ENCODE measurements around the gene SCYL1. TPM values are rescaled to one million over a fixed set of nuclear protein-coding genes. Genes with fewer than 3 reads are reported as not detected.

The SCYL1 gene
- total RNA-seq, 1 experiment from 2014 or later = 54.7 TPM

DNA sequence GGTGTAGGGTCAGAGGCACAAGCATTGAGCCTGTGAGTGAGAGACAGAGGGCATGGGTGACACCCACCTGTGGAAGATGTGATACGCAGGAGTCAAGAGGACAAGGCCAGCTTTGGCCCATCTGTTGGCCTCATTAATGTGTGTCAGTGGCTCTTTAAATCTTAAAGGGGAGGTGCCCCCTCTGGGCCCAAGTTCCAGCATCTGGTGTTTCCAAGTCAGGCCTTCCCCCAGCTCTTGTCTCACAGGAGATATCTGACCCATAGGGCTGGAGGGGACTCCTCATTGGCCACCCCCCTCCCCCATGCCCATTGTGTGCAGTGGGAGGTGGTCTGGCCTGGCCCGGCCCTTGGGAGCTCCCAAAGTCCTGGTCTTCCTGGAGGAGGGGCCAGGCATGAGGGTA lies 61.8 kb downstream of the SCYL1 start:
- Histone ChIP-seq H2BK20ac (ENCODE audit: low read depth, low read length, poor library complexity, severe bottlenecking) (no peak overlapping the region), H3K9ac (ENCODE audit: extremely low read depth, insufficient read length, low read length) (no peak overlapping the region), H2BK12ac (ENCODE audit: insufficient read length, low read depth, low read length) (no peak overlapping the region), H3K23ac (ENCODE audit: insufficient read length, low read depth, low read length) (no peak overlapping the region), H3K27me3 (ENCODE audit: insufficient read depth, low read length) (no peaks in the 10 kb centered on the region; the same call in 1 of the 2 replicates), H4K20me1 (ENCODE audit: control insufficient read depth, insufficient read depth, insufficient read length) (no peaks in the 10 kb centered on the region), H3K4ac (ENCODE audit: low read depth, low read length) (no peak overlapping the region), H3K56ac (ENCODE audit: insufficient read length, low read depth, low read length) (no peak overlapping the region), H3T11ph (ENCODE audit: low read length) (no peak overlapping the region), H3K9me3 (ENCODE audit: control insufficient read depth, low read depth, low read length) (no peaks in the 10 kb centered on the region), H3K14ac (ENCODE audit: insufficient read depth, low read length) (no peak overlapping the region), H3K18ac (ENCODE audit: insufficient read length, low read depth, low read length) (no peak overlapping the region), H4K8ac (replicated peaks; ENCODE audit: insufficient read length, low read depth, low read length) (no peak overlapping the region), H4K5ac (ENCODE audit: insufficient read length, low read depth, low read length) (no peak overlapping the region), H4K91ac (ENCODE audit: insufficient read length, low read depth, low read length) (no peak overlapping the region), H3K79me1 (ENCODE audit: insufficient read depth, low read depth, low read length, poor library complexity, severe bottlenecking) (no peaks in the 10 kb centered on the region), H3K79me2 (ENCODE audit: insufficient read depth, low read length) (no peaks in the 10 kb centered on the region), H3K4me2 (ENCODE audit: insufficient read depth, insufficient read length, low read length) (no peak overlapping the region), H2BK15ac (ENCODE audit: low read depth, low read length) (no peak overlapping the region), H2BK5ac (ENCODE audit: insufficient read length, low read length) (no peak overlapping the region), H3K4me1 (ENCODE audit: insufficient read depth, low read length) (no peaks in the 10 kb centered on the region), H2BK120ac (ENCODE audit: low read depth, low read length, poor library complexity, severe bottlenecking) (no peak overlapping the region), H3K23me2 (ENCODE audit: insufficient read length, low read depth, low read length, poor library complexity, severe bottlenecking) (no peaks in the 10 kb centered on the region), H2AK5ac (ENCODE audit: insufficient read length, low read length) (no peak overlapping the region), H3K27ac (ENCODE audit: insufficient read length, low read depth, low read length) (no peak overlapping the region), H2AFZ (ENCODE audit: low read length) (no peak overlapping the region)
- no peaks in the 10 kb centered on the region for H3K9me3 Mint-ChIP-seq
- H3K4me1 Mint-ChIP-seq = peaks cover 3 to 33% of the 10 kb centered on the region in 2 experiments
- peaks cover 0 to 4% (median 3%) of the 10 kb centered on the region in 3 experiments; a peak in 3 of 7 replicates for H3K36me3 Mint-ChIP-seq (ENCODE audit: insufficient read depth in 1 of 3, low read depth in 3 of 3)
- WGBS (ENCODE audit: extremely low coverage, insufficient read length, low lambda C conversion rate) = no CpG with 5 or more reads among the region's 2 CpGs
- H3K4me3 Mint-ChIP-seq = peak overlapping the region in 1 of 2 experiments; percentile 34; a peak in 1 of 5 replicates
- H3K27ac Mint-ChIP-seq = 0 out of 7 replicates have a peak overlapping the region, but pooled peaks of 1 of the 3 experiments have one; percentile 57
- peaks cover 21% of the 10 kb centered on the region for H3K27me3 Mint-ChIP-seq (ENCODE audit: low read depth)
- TF ChIP-seq, protein P1, sequence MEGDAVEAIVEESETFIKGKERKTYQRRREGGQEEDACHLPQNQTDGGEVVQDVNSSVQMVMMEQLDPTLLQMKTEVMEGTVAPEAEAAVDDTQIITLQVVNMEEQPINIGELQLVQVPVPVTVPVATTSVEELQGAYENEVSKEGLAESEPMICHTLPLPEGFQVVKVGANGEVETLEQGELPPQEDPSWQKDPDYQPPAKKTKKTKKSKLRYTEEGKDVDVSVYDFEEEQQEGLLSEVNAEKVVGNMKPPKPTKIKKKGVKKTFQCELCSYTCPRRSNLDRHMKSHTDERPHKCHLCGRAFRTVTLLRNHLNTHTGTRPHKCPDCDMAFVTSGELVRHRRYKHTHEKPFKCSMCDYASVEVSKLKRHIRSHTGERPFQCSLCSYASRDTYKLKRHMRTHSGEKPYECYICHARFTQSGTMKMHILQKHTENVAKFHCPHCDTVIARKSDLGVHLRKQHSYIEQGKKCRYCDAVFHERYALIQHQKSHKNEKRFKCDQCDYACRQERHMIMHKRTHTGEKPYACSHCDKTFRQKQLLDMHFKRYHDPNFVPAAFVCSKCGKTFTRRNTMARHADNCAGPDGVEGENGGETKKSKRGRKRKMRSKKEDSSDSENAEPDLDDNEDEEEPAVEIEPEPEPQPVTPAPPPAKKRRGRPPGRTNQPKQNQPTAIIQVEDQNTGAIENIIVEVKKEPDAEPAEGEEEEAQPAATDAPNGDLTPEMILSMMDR (conservative IDR thresholded peaks at IDR 0.05) = no peak
- peak; percentile 67 for DNase-seq

Other genes starting within 250 kb of the SCYL1 start
- gene CDC42EP2, start 210.2 kb upstream of the SCYL1 start, total RNA-seq (2021) = 10.9 and 11.9 TPM in 2 replicates
- gene DPF2, start 191.2 kb upstream of the SCYL1 start, total RNA-seq (2021) = 75.3 and 81.4 TPM in 2 replicates
- 0.66 and 1.2 TPM in 2 replicates for gene TIGD3, start 170.3 kb upstream of the SCYL1 start, total RNA-seq (2021)
- 1.1 and 1.6 TPM in 2 replicates for gene SLC25A45, start 142.4 kb upstream of the SCYL1 start, total RNA-seq (2021)
- 19.0 and 22.7 TPM in 2 replicates for gene FRMD8, start 138.4 kb upstream of the SCYL1 start, total RNA-seq (2021)
- gene NEAT1, start 102.3 kb upstream of the SCYL1 start, total RNA-seq (2021) = 11.1 and 12.7 TPM in 2 replicates
- 1,700 and 1,934 TPM in 2 replicates for gene MALAT1, start 26.0 kb upstream of the SCYL1 start, total RNA-seq (2021)
- gene LTBP3, start 33.3 kb downstream of the SCYL1 start, total RNA-seq (2021) = 10.6 and 12.1 TPM in 2 replicates
- 43.7 and 45.8 TPM in 2 replicates for gene ZNRD2, start 45.4 kb downstream of the SCYL1 start, total RNA-seq (2021)
- 20.0 and 21.7 TPM in 2 replicates for gene FAM89B, start 47.5 kb downstream of the SCYL1 start, total RNA-seq (2021)
- 13.8 and 14.5 TPM in 2 replicates for gene EHBP1L1, start 51.0 kb downstream of the SCYL1 start, total RNA-seq (2021)
- 1.8 and 2.8 TPM in 2 replicates for gene KCNK7, start 70.7 kb downstream of the SCYL1 start, total RNA-seq (2021)
- gene MAP3K11, start 89.1 kb downstream of the SCYL1 start, total RNA-seq (2021) = 57.9 and 61.1 TPM in 2 replicates
- gene PCNX3, start 90.7 kb downstream of the SCYL1 start, total RNA-seq (2021) = 48.3 and 50.5 TPM in 2 replicates
- gene SIPA1, start 113.0 kb downstream of the SCYL1 start, total RNA-seq (2021) = 32.0 and 37.4 TPM in 2 replicates
- gene RELA, start 137.8 kb downstream of the SCYL1 start, total RNA-seq (2021) = 43.3 and 48.8 TPM in 2 replicates
- 56.7 and 57.4 TPM in 2 replicates for gene KAT5, start 187.2 kb downstream of the SCYL1 start, total RNA-seq (2021)
- gene RNASEH2C, start 195.7 kb downstream of the SCYL1 start, total RNA-seq (2021) = 53.8 and 57.7 TPM in 2 replicates